GM12878 (cell line): Measurements from ENCODE around the gene NAMPT. TPM values are rescaled to one million over a fixed set of nuclear protein-coding genes. Genes with fewer than 3 reads are reported as not detected.

ENCODE experiments used
- ATAC-seq: fragments of 200-7000 bp; cut with Tn5 transposase; 3 replicates; pipeline ENCODE4 v1.9.1; 2020; ENCODE audit warnings: mild to moderate bottlenecking, moderate library complexity
- BruUV-seq: library from RNA; stranded (reverse); fragments of 400-500 nt; replicated peaks from 2 replicates; lab custom pipeline; 2021; lab: Mats Ljungman, UMichigan
- CTCF ChIA-PET: fragments of 300-600 bp; sonication (Branson Sonifier 250); formaldehyde crosslinking; extraction: SDS; loops from one replicate; lab custom pipeline; 2021; ENCODE audit warnings: inconsistent platforms; lab: Yijun Ruan, JAX
- POLR2A ChIA-PET: fragments of 350-600 bp; formaldehyde crosslinking; extraction: SDS; loops from one replicate; lab custom pipeline; 2021; ENCODE audit warnings: inconsistent platforms; lab: Charles Lee
- RAD21 ChIA-PET: fragments of 300-600 bp; sonication (Branson Sonifier 250); formaldehyde crosslinking; loops from one replicate; lab custom pipeline; 2023; ENCODE audit warnings: antibody characterized with exemption; ENCODE audit not compliant: unreplicated experiment; lab: Charles Lee
- SMC1A ChIA-PET: fragments of 300-600 bp; sonication (Branson Sonifier 250); formaldehyde crosslinking; loops from one replicate; lab custom pipeline; 2023; ENCODE audit not compliant: unreplicated experiment, uncharacterized antibody; lab: Charles Lee
- DNase-seq: peaks from one replicate; pipeline ENCODE4 v3.0.0-alpha.2; 2011; ENCODE audit warnings: low read depth, low spot score
- FAIRE-seq: peaks from 3 replicates; lab custom pipeline; 2011; peaks lifted over from hg19 to GRCh38; lab: Jason Lieb, UNC
- H2AFZ ChIP-seq: 2 replicates; pipeline ENCODE4 v1.6.0; 2011; ENCODE audit warnings: low read depth, low read length, control low read depth; ENCODE audit not compliant: control insufficient read depth
- H3K27ac ChIP-seq: 2 replicates; pipeline ENCODE4 v1.5.1; 2011; ENCODE audit warnings: control low read depth; ENCODE audit not compliant: control insufficient read depth, insufficient read depth
- H3K27me3 ChIP-seq, 2 experiments: replicated peaks in 1 of 2; 2 replicates each; pipeline versions ENCODE4 v1.6.0 to v1.6.1; 2011; ENCODE audit warnings: low read length in 1 of 2; ENCODE audit not compliant: control insufficient read depth in 2 of 2, insufficient read depth in 2 of 2
- H3K36me3 ChIP-seq, 2 experiments: 2 replicates each; pipeline ENCODE4 v1.5.1; 2011; ENCODE audit warnings: low read length in 1 of 2; ENCODE audit not compliant: control insufficient read depth in 2 of 2, insufficient read depth in 2 of 2
- H3K4me1 ChIP-seq: 2 replicates; pipeline ENCODE4 v1.6.1; 2011; ENCODE audit warnings: mild to moderate bottlenecking, low read length, moderate library complexity, mixed read lengths; ENCODE audit not compliant: control insufficient read depth, insufficient read depth
- H3K4me2 ChIP-seq: 2 replicates; pipeline ENCODE4 v1.6.0; 2011; ENCODE audit warnings: control low read depth; ENCODE audit not compliant: control insufficient read depth, insufficient read depth
- H3K4me3 ChIP-seq: fragments of 200-600 bp; sonication (generic); 2 replicates; pipeline ENCODE4 v1.5.1; 2016
- H3K79me2 ChIP-seq: 2 replicates; pipeline ENCODE4 v1.6.0; 2011; ENCODE audit warnings: low read length; ENCODE audit not compliant: control insufficient read depth, insufficient read depth
- H3K9ac ChIP-seq: 2 replicates; pipeline ENCODE4 v1.8.0; 2011; ENCODE audit warnings: low read length, control low read depth, mixed read lengths; ENCODE audit not compliant: control insufficient read depth, insufficient read depth
- H3K9me3 ChIP-seq: replicated peaks from 3 replicates; pipeline ENCODE4 v1.5.1; 2011; ENCODE audit warnings: mild to moderate bottlenecking, low read length; ENCODE audit not compliant: control insufficient read depth, insufficient read depth
- H4K20me1 ChIP-seq: 2 replicates; pipeline ENCODE4 v1.6.0; 2011; ENCODE audit not compliant: control insufficient read depth, insufficient read depth
- ATF7 ChIP-seq: fragments of 450-650 bp; IDR thresholded peaks from 2 replicates; pipeline ENCODE4 v1.6.1; 2016; ENCODE audit warnings: low read depth, mild to moderate bottlenecking
- CBX3 ChIP-seq: fragments of 200-600 bp; sonication (generic); IDR thresholded peaks from 2 replicates; pipeline ENCODE4 v1.6.1; 2016; ENCODE audit warnings: low read depth, borderline replicate concordance
- CEBPZ ChIP-seq: fragments of 150-350 bp; IDR thresholded peaks from 2 replicates; pipeline ENCODE4 v1.6.1; 2016; ENCODE audit warnings: low read depth, low read length
- HDGF ChIP-seq: fragments of 450-650 bp; IDR thresholded peaks from 2 replicates; pipeline ENCODE4 v1.6.1; 2016; ENCODE audit warnings: antibody characterized with exemption
- MEF2A ChIP-seq: IDR thresholded peaks from 2 replicates; pipeline ENCODE4 v1.6.1; 2011; ENCODE audit warnings: low read depth, mild to moderate bottlenecking, low read length, moderate library complexity; ENCODE audit not compliant: insufficient read depth
- WGBS: methylation state at CpG from one replicate; pipeline ENCODE4 v1.1.6; 2016; ENCODE audit warnings: low lambda C conversion rate; ENCODE audit not compliant: insufficient replicate concordance, insufficient coverage; ENCODE audit errors: missing lambda C conversion rate; 5-methylcytosine and 5-hydroxymethylcytosine counted together
- in situ Hi-C: fragments of 300-500 bp; cut with MboI; formaldehyde crosslinking; loops from 9 replicates; pipeline ENCODE4 v1.14.3; 2018; ENCODE audit warnings: mixed read lengths
- intact Hi-C: fragments of 100-400 bp; cut with micrococcal nuclease; formaldehyde crosslinking; loops from one replicate; pipeline ENCODE4 v1.14.2; 2022; ENCODE audit not compliant: unreplicated experiment
- polyA plus RNA-seq, 11 experiments: library from polyadenylated mRNA; depleted of rRNA in 4 of 11; unstranded in 6 of 11; stranded (reverse) in 5 of 11; fragments of >200 nt; fragmentation: Nextera tagmentation in 4 of 11; fragmentation: Illumina TruSeq in 1 of 11; extraction: Ambion mirVana in 4 of 11; extraction: Trizol in 1 of 11; gene quantifications; 1 replicate in 1 of 11; 2 replicates in 10 of 11; pipeline versions ENCODE4 v1.2.1 to v1.2.3, GENCODE V29; 2011 to 2016; ENCODE audit warnings: inconsistent platforms in 2 of 11, missing spikeins in 2 of 11, low read depth in 1 of 11
- total RNA-seq, 4 experiments: library from RNA; depleted of rRNA in 3 of 4; stranded (reverse); fragments of >200 nt in 3 of 4; fragmentation: Illumina TruSeq in 1 of 4; extraction: Trizol in 1 of 4; gene quantifications; 2 replicates each; pipeline versions ENCODE4 v1.2.1 to v1.2.3, GENCODE V29; 2013 to 2021

Gene NAMPT
- total and polyA plus RNA-seq, 10 of the 15 experiments (the other 5 are each of a cell fraction or from before 2014, with no cell fraction given) = 28.3 to 173 (median 75.0) TPM

GRCh38 chr7:106314875-106315274, 30.1 kb upstream of the NAMPT start:
- 75% methylated on average over 2 of the region's 2 CpGs for WGBS
- Histone ChIP-seq H3K4me1 (peaks cover 5% of the 10 kb centered on the region; the same call in 1 of the 2 replicates), H3K27ac (no peak overlapping the region), H3K27me3 (no peaks in the 10 kb centered on the region), H3K36me3 (no peaks in the 10 kb centered on the region), H3K9me3 (no peaks in the 10 kb centered on the region), H3K9ac (no peak overlapping the region), H4K20me1 (no peaks in the 10 kb centered on the region), H2AFZ (no peak overlapping the region), H3K4me2 (no peak overlapping the region), H3K4me3 (no peak overlapping the region), H3K79me2 (no peaks in the 10 kb centered on the region)
- BruUV-seq = no TSS peak
- intact Hi-C loops (no loop called here), in situ Hi-C loops (no loop called here)
- SMC1A ChIA-PET = interaction anchor here (1.6 kb wide), 1 partner anchor 17 kb away, joined by 4 read pairs; no protein-coding TSS in a partner anchor
- POLR2A ChIA-PET = no interaction called here
- DNase-seq (no peak), FAIRE-seq (no peak), ATAC-seq (no peak)
- RAD21 ChIA-PET = no interaction called here
- CTCF ChIA-PET = interaction anchor here (1.1 kb wide), 1 partner anchor 24 kb away, joined by 3 read pairs; no protein-coding TSS in a partner anchor
- no peak for TF ChIP-seq ATF7
- TF ChIP-seq MEF2A = no peak
- no peak for TF ChIP-seq CEBPZ
- no peak for TF ChIP-seq HDGF
- TF ChIP-seq CBX3 = no peak
